T-helper 2 cell treated with Interferon-gamma antibody and Interleukin-4, amounts not matched to agents 5 μg/mL and 100 μg/mL, for 36 hours (primary cell): ENCODE data around the gene CCL22.
"Not testable (repeated sequence)": the region's sequence is repeated elsewhere in the genome, so short reads cannot be mapped to it uniquely, and the experiment has no call there.

Experiments
- DNase-seq: peaks from one replicate; pipeline ENCODE4 v3.0.0; 2021; ENCODE audit warnings: low spot score
- H3K27ac Mint-ChIP-seq: one replicate; pipeline ENCODE4 v1.8.0; 2021; ENCODE audit warnings: mild to moderate bottlenecking, mixed read lengths
- H3K27me3 Mint-ChIP-seq: one replicate; pipeline ENCODE4 v1.8.0; 2021; ENCODE audit warnings: low read depth, mixed read lengths
- H3K36me3 Mint-ChIP-seq: one replicate; pipeline ENCODE4 v1.8.0; 2021; ENCODE audit warnings: low read depth, mixed read lengths
- H3K4me1 Mint-ChIP-seq: one replicate; pipeline ENCODE4 v1.8.0; 2021; ENCODE audit warnings: low read depth, mixed read lengths
- H3K4me3 Mint-ChIP-seq: one replicate; pipeline ENCODE4 v1.8.0; 2022; ENCODE audit warnings: mild to moderate bottlenecking, moderate library complexity, mixed read lengths
- H3K9me3 Mint-ChIP-seq: one replicate; pipeline ENCODE4 v1.8.0; 2021; ENCODE audit warnings: mixed read lengths

The CCL22 gene

DNA sequence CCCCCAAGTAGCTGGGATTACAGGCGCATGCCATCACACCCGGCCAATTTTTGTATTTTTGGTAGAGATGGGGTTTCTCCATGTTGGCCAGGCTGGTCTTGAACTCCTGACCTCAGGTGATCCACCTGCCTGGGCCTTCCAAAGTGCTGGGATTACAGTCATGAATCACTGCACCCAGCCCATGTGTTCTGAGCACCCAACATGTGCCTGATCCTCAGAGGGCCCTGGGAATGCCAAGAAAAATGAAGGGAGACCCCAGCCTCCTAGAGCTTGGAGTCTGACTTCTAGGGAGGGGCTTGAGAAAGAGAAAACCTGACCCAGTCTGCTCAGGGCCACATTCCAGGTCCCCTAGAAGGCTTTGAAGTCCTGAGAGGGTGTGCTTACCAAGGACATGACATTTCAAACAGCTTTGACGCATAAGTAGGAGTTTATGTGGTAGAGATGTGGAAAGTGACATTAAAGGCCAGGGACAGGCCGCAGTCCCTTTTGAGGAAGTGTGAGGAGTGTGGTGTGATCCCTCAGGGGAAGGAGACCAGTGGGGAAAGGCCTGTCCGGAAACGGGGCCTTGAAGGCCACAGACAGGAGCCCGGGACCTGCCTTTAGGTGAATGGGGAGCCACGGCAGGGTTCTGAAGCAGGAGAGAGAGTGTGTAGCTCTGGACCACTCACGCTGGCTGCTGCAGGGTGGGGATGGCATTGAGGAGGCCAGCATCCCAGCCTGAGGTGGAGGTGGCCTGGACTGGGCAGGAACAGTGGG is 1.1 kb upstream of the CCL22 start:
- H3K4me3 Mint-ChIP-seq: no peak overlapping the region
- H3K27ac Mint-ChIP-seq: no peak overlapping the region
- no peaks in the 10 kb centered on the region for H3K36me3 Mint-ChIP-seq
- no peaks in the 10 kb centered on the region for H3K9me3 Mint-ChIP-seq
- no peaks in the 10 kb centered on the region for H3K4me1 Mint-ChIP-seq
- no peak for DNase-seq
- peaks cover 7% of the 10 kb centered on the region for H3K27me3 Mint-ChIP-seq

DNA sequence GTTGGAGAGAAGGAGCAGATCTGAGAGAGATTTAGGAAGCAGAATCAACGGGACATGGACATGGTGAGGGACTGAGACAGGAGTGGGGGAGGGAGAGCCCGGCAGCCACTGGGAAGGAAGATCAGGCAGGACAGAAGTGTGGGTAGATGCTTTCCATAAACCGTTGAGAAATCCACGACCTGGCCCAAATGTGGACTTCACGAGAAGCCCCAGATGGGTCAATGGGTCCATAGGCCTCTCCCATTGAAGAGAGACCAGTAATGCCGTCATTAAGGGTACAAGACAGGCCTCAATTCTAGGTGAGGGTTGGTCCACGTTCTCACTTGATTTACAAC is 530 bp upstream of the CCL22 start:
- DNase-seq: no peak
- H3K4me1 Mint-ChIP-seq: no peaks in the 10 kb centered on the region
- H3K36me3 Mint-ChIP-seq: no peaks in the 10 kb centered on the region
- H3K27ac Mint-ChIP-seq: no peak overlapping the region
- no peak overlapping the region for H3K4me3 Mint-ChIP-seq
- H3K9me3 Mint-ChIP-seq: no peaks in the 10 kb centered on the region
- H3K27me3 Mint-ChIP-seq: peaks cover 6% of the 10 kb centered on the region

- Mint-ChIP-seq H3K4me3 (no peak overlapping the region), H3K27me3 (peaks cover 5% of the 10 kb centered on the region), H3K9me3 (no peaks in the 10 kb centered on the region), H3K36me3 (no peaks in the 10 kb centered on the region), H3K27ac (no peak overlapping the region), H3K4me1 (no peaks in the 10 kb centered on the region)
- no peak for DNase-seq
Observed at GRCh38 chr16:57360321-57360935, 1.8 kb downstream of the CCL22 start.

DNA sequence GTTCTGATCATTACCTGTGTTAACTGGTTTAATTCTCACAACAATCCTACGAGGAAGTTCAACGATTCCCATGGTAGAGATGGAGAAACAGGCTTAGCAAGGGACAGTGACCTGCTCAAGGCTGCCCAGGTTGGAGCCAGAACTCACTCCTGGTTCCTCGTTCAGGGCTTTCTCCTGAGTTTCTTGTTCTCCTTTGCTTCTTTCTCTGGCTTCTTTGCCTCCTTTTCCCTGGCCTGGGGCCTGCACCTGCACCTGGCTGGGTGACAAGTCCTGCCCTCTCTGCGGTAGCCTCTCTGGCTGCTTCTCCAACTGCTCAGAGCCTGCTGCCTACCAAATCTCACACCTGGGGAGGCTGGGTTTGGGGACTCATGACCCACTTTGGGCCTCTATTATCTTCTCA is 2.8 kb downstream of the CCL22 start:
- Mint-ChIP-seq H3K9me3 (no peaks in the 10 kb centered on the region), H3K4me3 (no peak overlapping the region), H3K4me1 (no peaks in the 10 kb centered on the region), H3K36me3 (no peaks in the 10 kb centered on the region), H3K27ac (no peak overlapping the region), H3K27me3 (peaks cover 5% of the 10 kb centered on the region)
- DNase-seq: no peak

GRCh38 chr16:57364143-57364542 is 5.6 kb downstream of the CCL22 start:
- DNase-seq: no peak
- Mint-ChIP-seq H3K27ac (no peak overlapping the region), H3K36me3 (no peaks in the 10 kb centered on the region), H3K27me3 (peaks cover 12% of the 10 kb centered on the region), H3K4me3 (no peak overlapping the region), H3K9me3 (no peaks in the 10 kb centered on the region), H3K4me1 (no peaks in the 10 kb centered on the region)

DNA sequence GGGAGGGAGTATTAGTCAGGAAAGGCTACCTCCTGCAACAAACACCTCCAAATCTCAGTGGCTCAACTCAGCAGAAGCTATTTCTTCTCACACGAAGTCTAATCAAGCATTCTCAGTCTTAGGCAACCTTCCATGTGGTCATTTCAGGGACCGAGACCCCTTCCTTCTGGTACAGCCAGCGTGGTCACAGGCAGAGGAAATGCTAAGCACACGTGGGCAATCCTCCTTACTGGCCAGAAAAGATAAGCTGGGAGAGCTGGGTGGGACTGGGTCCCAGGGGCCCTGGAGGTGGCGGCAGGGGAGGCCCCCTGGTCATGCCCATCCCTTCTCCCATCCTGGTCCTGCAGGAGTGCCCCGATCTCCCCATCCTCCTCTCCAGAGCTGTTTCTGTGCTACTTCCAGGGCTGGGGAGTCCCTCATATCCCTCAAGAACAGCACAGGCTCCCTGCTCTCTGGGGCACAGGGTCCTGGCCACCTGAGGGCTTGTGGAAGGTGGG is 8.0 kb downstream of the CCL22 start:
- no peak for DNase-seq
- no peaks in the 10 kb centered on the region for H3K4me1 Mint-ChIP-seq
- H3K9me3 Mint-ChIP-seq: no peaks in the 10 kb centered on the region
- H3K27ac Mint-ChIP-seq: no peak overlapping the region
- H3K36me3 Mint-ChIP-seq: no peaks in the 10 kb centered on the region
- peaks cover 12% of the 10 kb centered on the region for H3K27me3 Mint-ChIP-seq
- H3K4me3 Mint-ChIP-seq: no peak overlapping the region

GRCh38 chr16:57367116-57367752 is 8.7 kb downstream of the CCL22 start:
- no peak overlapping the region for H3K4me3 Mint-ChIP-seq
- no peaks in the 10 kb centered on the region for H3K4me1 Mint-ChIP-seq
- H3K27ac Mint-ChIP-seq: no peak overlapping the region
- peaks cover 12% of the 10 kb centered on the region for H3K27me3 Mint-ChIP-seq
- no peaks in the 10 kb centered on the region for H3K36me3 Mint-ChIP-seq
- H3K9me3 Mint-ChIP-seq: no peaks in the 10 kb centered on the region
- DNase-seq: no peak

GRCh38 chr16:57371494-57372371 is 13.2 kb downstream of the CCL22 start:
- no peak for DNase-seq
- Mint-ChIP-seq H3K27ac (no peak overlapping the region), H3K4me1 (no peaks in the 10 kb centered on the region), H3K4me3 (no peak overlapping the region), H3K9me3 (no peaks in the 10 kb centered on the region), H3K36me3 (no peaks in the 10 kb centered on the region), H3K27me3 (peaks cover 7% of the 10 kb centered on the region)

GRCh38 chr16:57372372-57373116 is 14.0 kb downstream of the CCL22 start, which contains the start of gene CX3CL1:
CX3CL1 (plus strand) TSS chr16:57372490; CDS start chr16:57372569, 79 bp downstream.
- Mint-ChIP-seq H3K9me3 (no peaks in the 10 kb centered on the region), H3K36me3 (no peaks in the 10 kb centered on the region), H3K27me3 (no peaks in the 10 kb centered on the region), H3K4me1 (peaks cover 3% of the 10 kb centered on the region), H3K4me3 (no peak within 1 kb of the TSS), H3K27ac (no peak within 1 kb of the TSS)
- no peak for DNase-seq

DNA sequence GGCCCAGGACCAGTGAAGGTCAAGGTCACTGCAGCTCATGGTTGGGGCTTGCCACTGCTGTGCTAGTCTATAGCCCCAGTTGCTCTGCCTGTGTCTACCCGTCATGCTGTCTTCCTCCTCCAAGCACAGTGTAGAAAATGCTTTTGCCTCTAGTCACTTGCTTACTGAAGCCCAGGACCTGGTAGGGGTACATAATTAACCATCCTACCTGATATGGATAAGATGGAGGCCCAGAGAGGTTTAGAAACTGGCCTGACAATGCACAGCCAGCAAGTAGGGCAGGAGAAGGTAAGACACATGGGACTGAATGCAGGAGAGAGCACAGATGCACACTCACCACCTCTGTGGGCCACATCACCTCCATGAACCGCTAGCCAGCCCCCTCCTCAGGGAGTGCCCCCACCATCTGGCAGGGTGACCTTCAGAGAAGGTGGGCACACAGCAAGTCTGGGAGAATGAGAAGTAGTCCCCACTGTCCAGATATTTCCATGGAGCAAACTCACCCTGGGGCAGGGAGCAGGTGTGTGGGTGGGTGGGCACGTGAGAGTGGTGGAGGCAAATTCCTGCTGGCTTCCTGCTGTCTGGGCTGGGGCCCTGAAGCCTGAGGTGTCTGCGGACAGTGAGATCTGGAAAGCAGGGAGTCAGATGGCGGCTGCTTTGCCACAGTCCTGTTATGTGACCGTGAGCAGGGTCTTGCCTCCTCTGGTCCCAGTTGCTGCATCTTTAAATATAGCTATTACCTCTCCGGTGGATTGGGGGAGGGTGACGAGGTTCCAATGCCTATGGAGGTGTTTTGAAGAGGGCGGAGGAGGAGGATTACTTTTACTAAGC is 14.7 kb downstream of the CCL22 start:
- Mint-ChIP-seq H3K27ac (no peak overlapping the region), H3K4me3 (no peak overlapping the region), H3K27me3 (no peaks in the 10 kb centered on the region)

DNA sequence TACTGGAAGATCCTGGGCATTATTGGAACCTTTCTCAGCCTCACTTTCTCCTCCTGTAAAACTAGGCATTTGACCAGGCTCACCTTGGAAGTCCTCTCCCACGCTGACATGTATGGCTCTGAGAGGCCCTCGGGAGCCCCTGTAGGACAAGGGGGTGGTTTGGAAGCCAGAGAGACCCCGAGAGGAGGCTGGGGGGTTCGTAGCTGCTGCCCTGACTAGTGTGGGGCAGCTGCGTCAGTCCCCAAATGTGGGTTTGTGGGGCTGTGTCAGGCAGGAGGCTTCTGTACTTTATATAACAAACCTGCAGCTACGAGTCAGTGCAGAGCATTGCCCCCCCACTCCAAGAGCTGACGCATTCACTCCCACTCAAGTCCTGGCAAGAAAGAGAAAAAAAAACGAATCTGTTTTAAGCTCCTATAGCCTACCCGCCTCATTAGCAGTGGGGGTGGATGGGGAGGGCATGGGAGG is 15.5 kb downstream of the CCL22 start:
- H3K4me3 Mint-ChIP-seq: no peak overlapping the region
- peaks cover 7% of the 10 kb centered on the region for H3K4me1 Mint-ChIP-seq
- DNase-seq: no peak
- H3K36me3 Mint-ChIP-seq: no peaks in the 10 kb centered on the region
- H3K27me3 Mint-ChIP-seq: no peaks in the 10 kb centered on the region
- H3K27ac Mint-ChIP-seq: no peak overlapping the region
- H3K9me3 Mint-ChIP-seq: no peaks in the 10 kb centered on the region

More for the DNA sequence above, 14.7 kb downstream of the CCL22 start:
- no peak for DNase-seq
- Mint-ChIP-seq H3K36me3 (no peaks in the 10 kb centered on the region), H3K4me1 (peaks cover 7% of the 10 kb centered on the region), H3K9me3 (no peaks in the 10 kb centered on the region)

- H3K9me3 Mint-ChIP-seq, H3K4me1 Mint-ChIP-seq, H3K4me3 Mint-ChIP-seq: not testable (repeated sequence)
Observed at GRCh38 chr16:57374925-57375465, 16.4 kb downstream of the CCL22 start.

More at GRCh38 chr16:57374925-57375465, 16.4 kb downstream of the CCL22 start:
- not testable (repeated sequence) for H3K36me3 Mint-ChIP-seq, H3K27me3 Mint-ChIP-seq, H3K27ac Mint-ChIP-seq, DNase-seq
